ENCODE measurements around the gene JAZF1.

Gene JAZF1

DNA sequence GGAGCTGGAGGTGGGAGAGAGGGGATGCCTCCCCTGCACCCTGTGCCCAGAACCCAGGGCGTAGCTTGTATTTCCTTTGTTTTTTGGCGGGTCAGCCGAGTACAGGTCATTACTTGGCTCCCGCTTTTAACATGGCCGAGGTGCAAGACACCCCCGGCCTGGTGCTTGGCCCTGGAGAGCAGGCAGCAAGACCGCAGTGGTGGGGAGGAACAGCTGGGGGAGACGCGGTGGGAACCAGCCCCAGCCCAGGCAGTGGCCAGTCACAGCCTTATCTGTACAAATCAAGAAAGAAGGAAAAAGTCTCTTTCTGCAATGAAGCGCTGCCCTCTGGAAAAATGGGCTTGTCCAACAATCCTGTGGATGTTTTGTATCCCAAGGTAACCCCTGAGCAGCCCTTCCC lies 341.5 kb downstream of the JAZF1 start (continued):
- no peak for TF ChIP-seq ARNTL (CRISPR knock-in tag; IDR thresholded peaks at IDR 0.05; ENCODE audit: borderline replicate concordance, low read depth)
- TF ChIP-seq, protein P1, sequence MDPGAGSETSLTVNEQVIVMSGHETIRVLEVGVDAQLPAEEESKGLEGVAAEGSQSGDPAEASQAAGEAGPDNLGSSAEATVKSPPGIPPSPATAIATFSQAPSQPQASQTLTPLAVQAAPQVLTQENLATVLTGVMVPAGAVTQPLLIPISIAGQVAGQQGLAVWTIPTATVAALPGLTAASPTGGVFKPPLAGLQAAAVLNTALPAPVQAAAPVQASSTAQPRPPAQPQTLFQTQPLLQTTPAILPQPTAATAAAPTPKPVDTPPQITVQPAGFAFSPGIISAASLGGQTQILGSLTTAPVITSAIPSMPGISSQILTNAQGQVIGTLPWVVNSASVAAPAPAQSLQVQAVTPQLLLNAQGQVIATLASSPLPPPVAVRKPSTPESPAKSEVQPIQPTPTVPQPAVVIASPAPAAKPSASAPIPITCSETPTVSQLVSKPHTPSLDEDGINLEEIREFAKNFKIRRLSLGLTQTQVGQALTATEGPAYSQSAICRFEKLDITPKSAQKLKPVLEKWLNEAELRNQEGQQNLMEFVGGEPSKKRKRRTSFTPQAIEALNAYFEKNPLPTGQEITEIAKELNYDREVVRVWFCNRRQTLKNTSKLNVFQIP (CRISPR knock-in tag; IDR thresholded peaks at IDR 0.05; ENCODE audit: borderline replicate concordance, low read depth), result no peak
- TF ChIP-seq, protein P2, sequence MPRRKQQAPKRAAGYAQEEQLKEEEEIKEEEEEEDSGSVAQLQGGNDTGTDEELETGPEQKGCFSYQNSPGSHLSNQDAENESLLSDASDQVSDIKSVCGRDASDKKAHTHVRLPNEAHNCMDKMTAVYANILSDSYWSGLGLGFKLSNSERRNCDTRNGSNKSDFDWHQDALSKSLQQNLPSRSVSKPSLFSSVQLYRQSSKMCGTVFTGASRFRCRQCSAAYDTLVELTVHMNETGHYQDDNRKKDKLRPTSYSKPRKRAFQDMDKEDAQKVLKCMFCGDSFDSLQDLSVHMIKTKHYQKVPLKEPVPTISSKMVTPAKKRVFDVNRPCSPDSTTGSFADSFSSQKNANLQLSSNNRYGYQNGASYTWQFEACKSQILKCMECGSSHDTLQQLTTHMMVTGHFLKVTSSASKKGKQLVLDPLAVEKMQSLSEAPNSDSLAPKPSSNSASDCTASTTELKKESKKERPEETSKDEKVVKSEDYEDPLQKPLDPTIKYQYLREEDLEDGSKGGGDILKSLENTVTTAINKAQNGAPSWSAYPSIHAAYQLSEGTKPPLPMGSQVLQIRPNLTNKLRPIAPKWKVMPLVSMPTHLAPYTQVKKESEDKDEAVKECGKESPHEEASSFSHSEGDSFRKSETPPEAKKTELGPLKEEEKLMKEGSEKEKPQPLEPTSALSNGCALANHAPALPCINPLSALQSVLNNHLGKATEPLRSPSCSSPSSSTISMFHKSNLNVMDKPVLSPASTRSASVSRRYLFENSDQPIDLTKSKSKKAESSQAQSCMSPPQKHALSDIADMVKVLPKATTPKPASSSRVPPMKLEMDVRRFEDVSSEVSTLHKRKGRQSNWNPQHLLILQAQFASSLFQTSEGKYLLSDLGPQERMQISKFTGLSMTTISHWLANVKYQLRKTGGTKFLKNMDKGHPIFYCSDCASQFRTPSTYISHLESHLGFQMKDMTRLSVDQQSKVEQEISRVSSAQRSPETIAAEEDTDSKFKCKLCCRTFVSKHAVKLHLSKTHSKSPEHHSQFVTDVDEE (CRISPR knock-in tag; IDR thresholded peaks at IDR 0.05), result no peak
- no peak for TF ChIP-seq ESRRG (CRISPR knock-in tag; IDR thresholded peaks at IDR 0.05)

- TF ChIP-seq TOX (CRISPR knock-in tag; IDR thresholded peaks at IDR 0.05; ENCODE audit: borderline replicate concordance) (no peak), ZNF8 (CRISPR knock-in tag; IDR thresholded peaks at IDR 0.05) (no peak)
- no peak for ATAC-seq
Observed at GRCh38 chr7:27836536-27836935, 344.1 kb downstream of the JAZF1 start.

- ATAC-seq, result no peak
- no peak for TF ChIP-seq CSRNP3 (CRISPR knock-in tag; IDR thresholded peaks at IDR 0.05)
- TF ChIP-seq OSR1 (CRISPR knock-in tag; IDR thresholded peaks at IDR 0.05), result no peak
- no peak for TF ChIP-seq PPARA (CRISPR knock-in tag; IDR thresholded peaks at IDR 0.05; ENCODE audit: borderline replicate concordance)
Observed at GRCh38 chr7:27835376-27835775, 345.2 kb downstream of the JAZF1 start.

DNA sequence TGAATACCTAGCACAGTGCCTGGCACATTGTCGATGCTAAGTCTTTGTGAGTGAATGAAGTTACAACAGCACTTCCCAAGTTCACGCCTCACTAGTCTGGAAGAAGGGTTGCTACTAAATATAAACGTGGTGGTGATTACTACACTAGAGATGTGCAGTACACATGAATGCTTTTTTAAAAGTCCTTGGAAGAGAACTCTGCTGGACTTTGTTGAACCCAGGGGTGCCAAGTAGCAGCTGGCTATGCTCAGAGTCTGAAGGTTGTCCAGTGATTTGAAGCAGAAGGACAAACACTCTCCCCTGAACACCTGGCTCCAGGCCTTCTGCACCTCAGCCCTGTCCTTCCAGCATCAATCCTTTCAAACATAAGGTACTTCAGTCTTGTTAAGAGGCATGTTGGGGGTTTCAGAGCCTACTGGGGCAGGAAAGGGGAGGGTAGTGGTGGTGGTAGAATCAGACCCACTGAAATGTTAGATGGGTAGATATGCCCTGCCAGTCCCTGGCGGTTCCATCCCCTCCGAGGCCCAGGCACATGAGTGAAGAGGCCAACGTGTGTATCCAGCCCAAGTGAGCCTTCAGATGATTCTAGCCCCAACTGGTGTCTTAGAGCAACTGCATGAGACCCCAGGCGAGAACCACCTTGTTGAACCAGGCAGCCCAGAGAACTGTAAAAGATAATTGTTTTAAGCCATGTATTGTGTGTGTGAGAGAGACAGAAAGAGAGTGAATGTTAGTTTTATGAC lies 346.2 kb downstream of the JAZF1 start:
- ATAC-seq, result no peak
- TF ChIP-seq OSR1 (CRISPR knock-in tag; IDR thresholded peaks at IDR 0.05) (no peak), PPARA (CRISPR knock-in tag; IDR thresholded peaks at IDR 0.05; ENCODE audit: borderline replicate concordance) (no peak), ZNF8 (CRISPR knock-in tag; IDR thresholded peaks at IDR 0.05) (no peak), CSDC2 (CRISPR knock-in tag; IDR thresholded peaks at IDR 0.05) (no peak), ZFP3 (CRISPR knock-in tag; IDR thresholded peaks at IDR 0.05) (no peak), ZC3H10 (CRISPR knock-in tag; IDR thresholded peaks at IDR 0.05) (no peak), ARNTL (CRISPR knock-in tag; IDR thresholded peaks at IDR 0.05; ENCODE audit: borderline replicate concordance, low read depth) (no peak), TOX (CRISPR knock-in tag; IDR thresholded peaks at IDR 0.05; ENCODE audit: borderline replicate concordance) (no peak), ZNF565 (CRISPR knock-in tag; conservative IDR thresholded peaks at IDR 0.05; ENCODE audit: low read depth) (no peak), ZNF70 (CRISPR knock-in tag; IDR thresholded peaks at IDR 0.05) (no peak), ESRRG (CRISPR knock-in tag; IDR thresholded peaks at IDR 0.05) (no peak), TCF4 (CRISPR knock-in tag; IDR thresholded peaks at IDR 0.05; ENCODE audit: borderline replicate concordance) (no peak), RARB (CRISPR knock-in tag; IDR thresholded peaks at IDR 0.05) (no peak), BACH2 (CRISPR knock-in tag; IDR thresholded peaks at IDR 0.05; ENCODE audit: borderline replicate concordance) (no peak), GLIS3 (CRISPR knock-in tag; IDR thresholded peaks at IDR 0.05) (no peak), ZFP30 (CRISPR knock-in tag; IDR thresholded peaks at IDR 0.05) (no peak)
- TF ChIP-seq, protein P3, sequence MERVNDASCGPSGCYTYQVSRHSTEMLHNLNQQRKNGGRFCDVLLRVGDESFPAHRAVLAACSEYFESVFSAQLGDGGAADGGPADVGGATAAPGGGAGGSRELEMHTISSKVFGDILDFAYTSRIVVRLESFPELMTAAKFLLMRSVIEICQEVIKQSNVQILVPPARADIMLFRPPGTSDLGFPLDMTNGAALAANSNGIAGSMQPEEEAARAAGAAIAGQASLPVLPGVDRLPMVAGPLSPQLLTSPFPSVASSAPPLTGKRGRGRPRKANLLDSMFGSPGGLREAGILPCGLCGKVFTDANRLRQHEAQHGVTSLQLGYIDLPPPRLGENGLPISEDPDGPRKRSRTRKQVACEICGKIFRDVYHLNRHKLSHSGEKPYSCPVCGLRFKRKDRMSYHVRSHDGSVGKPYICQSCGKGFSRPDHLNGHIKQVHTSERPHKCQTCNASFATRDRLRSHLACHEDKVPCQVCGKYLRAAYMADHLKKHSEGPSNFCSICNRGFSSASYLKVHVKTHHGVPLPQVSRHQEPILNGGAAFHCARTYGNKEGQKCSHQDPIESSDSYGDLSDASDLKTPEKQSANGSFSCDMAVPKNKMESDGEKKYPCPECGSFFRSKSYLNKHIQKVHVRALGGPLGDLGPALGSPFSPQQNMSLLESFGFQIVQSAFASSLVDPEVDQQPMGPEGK (CRISPR knock-in tag; IDR thresholded peaks at IDR 0.05; ENCODE audit: borderline replicate concordance), result no peak
- TF ChIP-seq, protein P1 (CRISPR knock-in tag; IDR thresholded peaks at IDR 0.05; ENCODE audit: borderline replicate concordance, low read depth), result no peak
- TF ChIP-seq, protein P2 (CRISPR knock-in tag; IDR thresholded peaks at IDR 0.05), result no peak
